Tibial artery (tissue), 4 donors: ENCODE data around the gene WNT16.

Experiments used
- DNase-seq, 2 donors: peaks; one replicate each; pipeline ENCODE4 v3.0.0-alpha.2; 2019
- H3K27ac ChIP-seq, 2 donors: fragments of 200-600 bp; sonication (generic) in 1 of 2; 1 replicate in 1 of 2; 2 replicates in 1 of 2; pipeline ENCODE4 v1.5.1; 2018 to 2019; ENCODE audit warnings: mild to moderate bottlenecking in 1 of 2
- H3K27me3 ChIP-seq, 2 donors: fragments of 200-600 bp; sonication (generic) in 1 of 2; one replicate each; pipeline versions ENCODE4 v1.5.1 to v1.6.0; 2016 to 2019
- H3K36me3 ChIP-seq, 3 donors: fragments of 200-600 bp; sonication (generic) in 2 of 3; one replicate each; pipeline ENCODE4 v1.5.1; 2016 to 2019; ENCODE audit warnings: mild to moderate bottlenecking in 2 of 3
- H3K4me1 ChIP-seq, 4 donors: fragments of 200-600 bp; sonication (generic) in 2 of 4; 1 replicate in 3 of 4; 2 replicates in 1 of 4; pipeline ENCODE4 v1.5.1; 2016 to 2019
- H3K4me3 ChIP-seq, 2 donors: fragments of 200-600 bp; sonication (generic) in 1 of 2; 1 replicate in 1 of 2; 2 replicates in 1 of 2; pipeline ENCODE4 v1.5.1; 2018 to 2019; ENCODE audit warnings: mild to moderate bottlenecking in 2 of 2
- H3K9me3 ChIP-seq, 3 donors: fragments of 200-600 bp; sonication (generic) in 1 of 3; one replicate each; pipeline ENCODE4 v1.5.1; 2016 to 2019
- intact Hi-C: fragments of 100-400 bp; cut with DNase I; formaldehyde crosslinking; loops from one replicate; pipeline ENCODE4 v1.15.0; 2023; ENCODE audit warnings: low total_unique reads
- TF ChIP-seq, protein P1 (sequence below), 2 experiments: fragments of 200-600 bp in 1 of 2; fragments of 450-650 bp in 1 of 2; IDR thresholded peaks; one replicate each; pipeline ENCODE4 v1.5.1; 2017 to 2019; ENCODE audit warnings: antibody characterized with exemption in 2 of 2, mild to moderate bottlenecking in 1 of 2, moderate library complexity in 1 of 2

Gene WNT16

DNA sequence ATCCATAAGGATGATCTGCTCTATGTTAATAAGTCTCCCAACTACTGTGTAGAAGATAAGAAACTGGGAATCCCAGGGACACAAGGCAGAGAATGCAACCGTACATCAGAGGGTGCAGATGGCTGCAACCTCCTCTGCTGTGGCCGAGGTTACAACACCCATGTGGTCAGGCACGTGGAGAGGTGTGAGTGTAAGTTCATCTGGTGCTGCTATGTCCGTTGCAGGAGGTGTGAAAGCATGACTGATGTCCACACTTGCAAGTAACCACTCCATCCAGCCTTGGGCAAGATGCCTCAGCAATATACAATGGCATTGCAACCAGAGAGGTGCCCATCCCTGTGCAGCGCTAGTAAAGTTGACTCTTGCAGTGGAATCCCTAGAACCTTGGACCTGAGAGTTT, 10.3 kb downstream of the WNT16 start:
- no peaks in the 10 kb centered on the region for H3K9me3 ChIP-seq
- TF ChIP-seq, protein P1, sequence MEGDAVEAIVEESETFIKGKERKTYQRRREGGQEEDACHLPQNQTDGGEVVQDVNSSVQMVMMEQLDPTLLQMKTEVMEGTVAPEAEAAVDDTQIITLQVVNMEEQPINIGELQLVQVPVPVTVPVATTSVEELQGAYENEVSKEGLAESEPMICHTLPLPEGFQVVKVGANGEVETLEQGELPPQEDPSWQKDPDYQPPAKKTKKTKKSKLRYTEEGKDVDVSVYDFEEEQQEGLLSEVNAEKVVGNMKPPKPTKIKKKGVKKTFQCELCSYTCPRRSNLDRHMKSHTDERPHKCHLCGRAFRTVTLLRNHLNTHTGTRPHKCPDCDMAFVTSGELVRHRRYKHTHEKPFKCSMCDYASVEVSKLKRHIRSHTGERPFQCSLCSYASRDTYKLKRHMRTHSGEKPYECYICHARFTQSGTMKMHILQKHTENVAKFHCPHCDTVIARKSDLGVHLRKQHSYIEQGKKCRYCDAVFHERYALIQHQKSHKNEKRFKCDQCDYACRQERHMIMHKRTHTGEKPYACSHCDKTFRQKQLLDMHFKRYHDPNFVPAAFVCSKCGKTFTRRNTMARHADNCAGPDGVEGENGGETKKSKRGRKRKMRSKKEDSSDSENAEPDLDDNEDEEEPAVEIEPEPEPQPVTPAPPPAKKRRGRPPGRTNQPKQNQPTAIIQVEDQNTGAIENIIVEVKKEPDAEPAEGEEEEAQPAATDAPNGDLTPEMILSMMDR (IDR thresholded peaks at IDR 0.05), result no peak
- H3K27ac ChIP-seq, result no peak overlapping the region
- no peaks in the 10 kb centered on the region for H3K4me1 ChIP-seq
- peaks cover 0 to 18% of the 10 kb centered on the region in 2 donors for H3K27me3 ChIP-seq
- peaks cover 0 to 4% (median 0%) of the 10 kb centered on the region in 3 donors for H3K36me3 ChIP-seq
- intact Hi-C loops, result no loop called here
- H3K4me3 ChIP-seq, result no peak overlapping the region
- no peak for DNase-seq

DNA sequence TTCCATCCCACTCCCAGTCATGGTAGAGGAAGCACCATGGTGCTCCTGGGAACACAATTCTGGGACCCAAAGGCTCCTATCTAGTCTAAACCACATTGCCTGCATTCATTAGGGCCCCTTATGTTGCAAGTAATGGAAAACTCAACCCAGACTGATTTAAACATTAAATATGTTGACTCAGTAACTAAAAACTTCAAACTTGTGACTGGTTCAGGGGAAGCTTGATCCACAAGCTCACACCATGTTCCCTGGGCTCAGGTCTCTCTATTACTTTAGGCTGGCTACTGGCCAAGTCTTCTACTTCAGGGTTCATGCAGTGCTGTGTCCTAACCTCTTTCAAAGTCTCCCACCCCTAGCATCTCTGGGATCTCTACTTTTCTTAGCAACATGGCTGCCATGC, 13.1 kb downstream of the WNT16 start:
- H3K36me3 ChIP-seq, result peaks cover 0 to 13% (median 4%) of the 10 kb centered on the region in 3 donors
- TF ChIP-seq, protein P1 (IDR thresholded peaks at IDR 0.05), result no peak
- H3K27me3 ChIP-seq, result no peaks in the 10 kb centered on the region
- no peak overlapping the region for H3K4me3 ChIP-seq
- no peak overlapping the region for H3K27ac ChIP-seq
- no peak for DNase-seq
- H3K9me3 ChIP-seq, result no peaks in the 10 kb centered on the region
- H3K4me1 ChIP-seq, result no peaks in the 10 kb centered on the region
- intact Hi-C loops, result no loop called here

DNA sequence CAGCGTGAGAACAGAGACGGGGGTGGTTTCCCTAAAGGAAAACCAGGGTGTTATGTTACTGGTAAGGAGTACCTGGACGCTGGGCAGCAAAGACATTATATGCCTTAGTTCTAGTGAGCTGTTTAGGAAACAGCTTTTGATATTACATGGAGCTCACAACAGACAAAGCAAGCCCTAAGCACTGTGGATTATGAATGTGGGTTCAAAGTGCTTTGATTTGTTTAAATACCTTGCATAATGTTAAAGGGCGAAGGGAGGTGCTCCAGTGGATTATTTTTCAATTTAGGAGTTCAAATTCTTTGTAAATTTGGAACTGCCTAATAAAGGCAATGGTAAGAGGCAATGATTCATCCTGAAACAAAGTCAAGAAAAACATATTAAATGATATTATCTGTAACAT, 13.8 kb downstream of the WNT16 start:
- Histone ChIP-seq H3K27me3 (no peaks in the 10 kb centered on the region), H3K4me1 (no peaks in the 10 kb centered on the region), H3K27ac (no peak overlapping the region), H3K9me3 (no peaks in the 10 kb centered on the region), H3K36me3 (peaks cover 4 to 19% (median 4%) of the 10 kb centered on the region in 3 donors), H3K4me3 (no peak overlapping the region)
- intact Hi-C loops, result no loop called here
- TF ChIP-seq, protein P1 (IDR thresholded peaks at IDR 0.05), result no peak
- DNase-seq, result no peak

DNA sequence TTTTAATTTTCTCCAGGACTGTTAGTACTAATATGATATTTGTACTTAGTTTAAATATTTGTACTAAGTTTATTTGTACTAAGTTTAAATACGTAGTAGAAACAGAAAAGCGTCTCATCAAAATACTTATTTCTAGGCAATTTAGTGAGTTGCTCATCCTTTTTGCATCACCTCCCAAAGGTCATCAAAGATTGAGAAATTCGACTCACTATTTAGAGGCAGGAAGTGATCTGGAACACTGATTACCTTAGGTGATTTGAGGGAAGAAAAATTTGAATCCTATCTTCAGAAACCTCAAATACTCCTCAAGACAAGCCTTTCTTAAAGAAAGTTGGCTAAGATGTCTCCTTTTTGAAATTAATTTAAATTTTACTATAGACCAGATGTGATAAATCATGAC, 14.5 kb downstream of the WNT16 start:
- no peaks in the 10 kb centered on the region for H3K27me3 ChIP-seq
- TF ChIP-seq, protein P1 (IDR thresholded peaks at IDR 0.05), result no peak
- H3K27ac ChIP-seq, result no peak overlapping the region
- intact Hi-C loops, result no loop called here
- H3K4me3 ChIP-seq, result no peak overlapping the region
- H3K36me3 ChIP-seq, result peaks cover 4 to 19% (median 4%) of the 10 kb centered on the region in 3 donors
- no peak for DNase-seq
- no peaks in the 10 kb centered on the region for H3K9me3 ChIP-seq
- no peaks in the 10 kb centered on the region for H3K4me1 ChIP-seq

DNA sequence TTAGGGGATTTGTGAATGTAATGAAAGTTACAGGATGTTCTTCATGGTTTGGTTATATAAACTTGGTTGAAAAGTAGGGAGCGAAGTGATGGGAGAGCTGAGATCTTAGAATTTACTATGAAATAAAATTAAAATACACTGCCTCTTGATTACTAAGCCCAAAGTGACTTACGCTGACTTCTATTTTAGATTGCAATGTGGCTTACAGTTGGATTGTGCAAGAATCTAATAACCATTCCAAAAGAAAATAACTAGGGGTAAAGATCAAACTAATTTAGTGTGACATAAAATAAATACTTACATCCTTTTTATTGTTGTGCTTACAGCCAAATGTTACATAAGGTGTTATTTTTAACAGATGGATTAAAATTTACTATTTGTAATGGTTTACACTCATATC, 15.3 kb downstream of the WNT16 start:
- no peaks in the 10 kb centered on the region for H3K27me3 ChIP-seq
- peaks cover 4 to 19% (median 4%) of the 10 kb centered on the region in 3 donors for H3K36me3 ChIP-seq
- intact Hi-C loops, result no loop called here
- H3K27ac ChIP-seq, result no peak overlapping the region
- no peak for DNase-seq
- H3K4me1 ChIP-seq, result no peaks in the 10 kb centered on the region
- H3K9me3 ChIP-seq, result no peaks in the 10 kb centered on the region
- H3K4me3 ChIP-seq, result no peak overlapping the region
- TF ChIP-seq, protein P1 (IDR thresholded peaks at IDR 0.05), result no peak

DNA sequence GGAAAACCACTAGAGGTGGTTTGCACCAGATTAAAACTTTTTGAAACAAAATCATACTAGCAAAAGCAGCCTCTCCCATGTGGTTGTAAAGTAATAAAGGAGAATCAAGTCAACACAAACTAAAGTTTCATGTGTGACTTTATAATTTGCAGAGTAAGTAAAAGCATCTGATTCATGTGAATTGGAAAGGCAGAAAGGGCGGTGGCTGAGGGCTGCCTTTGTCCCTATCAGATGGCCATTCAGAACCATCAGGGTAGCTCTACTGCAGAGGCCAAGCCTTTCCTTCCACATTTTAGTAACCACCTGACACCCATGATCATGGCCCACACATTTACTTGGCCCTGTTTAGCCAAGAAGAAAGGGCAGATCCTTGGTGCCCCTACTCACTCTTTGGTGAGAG, 15.7 kb downstream of the WNT16 start:
- Histone ChIP-seq H3K4me3 (no peak overlapping the region), H3K27me3 (no peaks in the 10 kb centered on the region), H3K27ac (no peak overlapping the region), H3K4me1 (no peaks in the 10 kb centered on the region), H3K36me3 (peaks cover 4 to 19% (median 4%) of the 10 kb centered on the region in 3 donors), H3K9me3 (no peaks in the 10 kb centered on the region)
- intact Hi-C loops, result no loop called here
- TF ChIP-seq, protein P1 (IDR thresholded peaks at IDR 0.05), result no peak
- no peak for DNase-seq
